Mesothelial cell of epicardium (in vitro differentiated cells): Measurements from ENCODE around the gene CREM. TPM values are rescaled to one million over a fixed set of nuclear protein-coding genes. Genes with fewer than 3 reads are reported as not detected.

Source experiments
- DNase-seq, 2 experiments: peaks; one replicate each; pipeline ENCODE4 v3.0.0; 2021; ENCODE audit warnings: low spot score in 2 of 2; ENCODE audit not compliant: unreplicated experiment in 2 of 2
- H3K27ac Mint-ChIP-seq: 2 replicates; pipeline ENCODE4 v1.8.0; 2021; ENCODE audit warnings: mixed read lengths
- H3K27me3 Mint-ChIP-seq: 2 replicates; pipeline ENCODE4 v1.8.0; 2021; ENCODE audit warnings: low read depth, mixed read lengths
- H3K36me3 Mint-ChIP-seq: 2 replicates; pipeline ENCODE4 v1.8.0; 2021; ENCODE audit warnings: mixed read lengths
- H3K4me1 Mint-ChIP-seq: 2 replicates; pipeline ENCODE4 v1.8.0; 2021; ENCODE audit warnings: mixed read lengths
- H3K4me3 Mint-ChIP-seq: 2 replicates; pipeline ENCODE4 v1.8.0; 2021; ENCODE audit warnings: mild to moderate bottlenecking, moderate library complexity, mixed read lengths
- H3K9me3 Mint-ChIP-seq: 2 replicates; pipeline ENCODE4 v1.8.0; 2021; ENCODE audit warnings: mixed read lengths
- CTCF ChIP-seq: fragments of 200-600 bp; sonication (generic); IDR thresholded peaks from one replicate; pipeline ENCODE4 v1.5.0; 2021; ENCODE audit warnings: antibody characterized with exemption; ENCODE audit not compliant: unreplicated experiment
- total RNA-seq: library from RNA; stranded (reverse); gene quantifications from 3 replicates; pipeline ENCODE4 v1.2.1, GENCODE V29; 2021

The CREM gene
- total RNA-seq, 1 donor from 2014 or later: 34.2 TPM

GRCh38 chr10:35237766-35238512 is 111.3 kb downstream of the CREM start:
- no peak for DNase-seq
- H3K27me3 Mint-ChIP-seq: no peaks in the 10 kb centered on the region
- H3K36me3 Mint-ChIP-seq: no peaks in the 10 kb centered on the region
- H3K4me3 Mint-ChIP-seq: no peak overlapping the region
- TF ChIP-seq CTCF: no peak
- no peaks in the 10 kb centered on the region for H3K4me1 Mint-ChIP-seq
- no peaks in the 10 kb centered on the region for H3K9me3 Mint-ChIP-seq
- no peak overlapping the region for H3K27ac Mint-ChIP-seq

- no peak overlapping the region for H3K4me3 Mint-ChIP-seq
- H3K4me1 Mint-ChIP-seq: peaks cover 3% of the 10 kb centered on the region
- H3K9me3 Mint-ChIP-seq: peaks cover 8% of the 10 kb centered on the region
- H3K27ac Mint-ChIP-seq: no peak overlapping the region
- TF ChIP-seq CTCF: no peak
- no peaks in the 10 kb centered on the region for H3K27me3 Mint-ChIP-seq
- no peaks in the 10 kb centered on the region for H3K36me3 Mint-ChIP-seq
- no peak for DNase-seq
These were observed 117.9 kb downstream of the CREM start for GRCh38 chr10:35244549-35244948.

GRCh38 chr10:35246770-35247343 is 120.2 kb downstream of the CREM start:
- DNase-seq: no peak
- H3K9me3 Mint-ChIP-seq: peaks cover 8% of the 10 kb centered on the region
- H3K4me3 Mint-ChIP-seq: no peak overlapping the region
- peaks cover 6% of the 10 kb centered on the region for H3K4me1 Mint-ChIP-seq
- no peak for TF ChIP-seq CTCF
- H3K27ac Mint-ChIP-seq: no peak overlapping the region
- no peaks in the 10 kb centered on the region for H3K27me3 Mint-ChIP-seq
- no peaks in the 10 kb centered on the region for H3K36me3 Mint-ChIP-seq

GRCh38 chr10:35251373-35252100 is 124.9 kb downstream of the CREM start:
- Mint-ChIP-seq H3K4me1 (peaks cover 6% of the 10 kb centered on the region), H3K9me3 (peaks cover 6% of the 10 kb centered on the region), H3K4me3 (no peak overlapping the region), H3K27ac (no peak overlapping the region), H3K36me3 (no peaks in the 10 kb centered on the region), H3K27me3 (no peaks in the 10 kb centered on the region)
- no peak for TF ChIP-seq CTCF
- no peak for DNase-seq

GRCh38 chr10:35257057-35257983 is 130.7 kb downstream of the CREM start:
- Mint-ChIP-seq H3K27ac (no peak overlapping the region), H3K27me3 (no peaks in the 10 kb centered on the region), H3K9me3 (peaks cover 24% of the 10 kb centered on the region), H3K36me3 (peaks cover 10% of the 10 kb centered on the region), H3K4me3 (no peak overlapping the region), H3K4me1 (no peaks in the 10 kb centered on the region)
- no peak for TF ChIP-seq CTCF
- no peak for DNase-seq
